Spleen (tissue), 7 donors: ENCODE data around the gene LRRC75A.

ENCODE experiments used
- CTCF ChIP-seq, 11 experiments: fragments of 200-600 bp in 7 of 11; fragments of 450-650 bp in 4 of 11; sonication (generic) in 4 of 11; IDR thresholded peaks in 8 of 11; conservative IDR thresholded peaks in 3 of 11; 1 replicate in 7 of 11; 2 replicates in 4 of 11; pipeline versions ENCODE4 v1.4.0 to v1.8.0; 2016 to 2021; ENCODE audit warnings: antibody characterized with exemption in 11 of 11, inconsistent platforms in 4 of 11, mild to moderate bottlenecking in 1 of 11
- POLR2A ChIP-seq, 3 donors: fragments of 450-650 bp; IDR thresholded peaks; one replicate each; pipeline ENCODE4 v1.5.1; 2017; ENCODE audit warnings: antibody characterized with exemption in 3 of 3, mild to moderate bottlenecking in 1 of 3
- POLR2AphosphoS5 ChIP-seq, 3 donors: sonication (generic); formaldehyde crosslinking; IDR thresholded peaks; one replicate each; pipeline ENCODE4 v1.5.1; 2017; ENCODE audit warnings: antibody characterized with exemption in 3 of 3
- donor health status: DM: no; HTN: no; CAD: no; lungs with moderate emphysema.
- donor health status: DM: no; HTN: no; CAD: no.
- donor health status: DM: no; HTN: no; CAD: no.

- TF ChIP-seq POLR2A (IDR thresholded peaks at IDR 0.05) (no peak), CTCF (IDR thresholded peaks at IDR 0.05 in 8 of 11, conservative IDR thresholded peaks at IDR 0.05 in 3 of 11) (no peak), POLR2AphosphoS5 (IDR thresholded peaks at IDR 0.05) (no peak)
Observed at GRCh38 chr17:16507918-16508533, 16.0 kb upstream of the LRRC75A start.
